Esophagus muscularis mucosa (tissue), 4 donors: ENCODE results near the gene NUDT3. TPM values are rescaled to one million over a fixed set of nuclear protein-coding genes. Genes with fewer than 3 reads are reported as not detected.

Experiments
- DNase-seq: peaks from one replicate; pipeline ENCODE4 v3.0.0-alpha.2; 2017; ENCODE audit errors: extremely low spot score
- H3K27ac ChIP-seq, 4 donors: fragments of 200-600 bp; sonication (generic); replicated peaks in 1 of 4; 1 replicate in 3 of 4; 2 replicates in 1 of 4; pipeline ENCODE4 v1.5.1; 2016 to 2019; ENCODE audit warnings: mild to moderate bottlenecking in 1 of 4
- H3K27me3 ChIP-seq, 4 donors: fragments of 200-600 bp; sonication (generic); one replicate each; pipeline versions ENCODE4 v1.5.1 to v1.6.0; 2016 to 2019
- H3K36me3 ChIP-seq, 4 donors: fragments of 200-600 bp; sonication (generic); one replicate each; pipeline ENCODE4 v1.5.1; 2016 to 2019
- H3K4me1 ChIP-seq, 4 donors: fragments of 200-600 bp; sonication (generic); one replicate each; pipeline ENCODE4 v1.5.1; 2016 to 2019
- H3K4me3 ChIP-seq, 4 donors: fragments of 200-600 bp; sonication (generic); 1 replicate in 2 of 4; 2 replicates in 2 of 4; pipeline ENCODE4 v1.5.1; 2016 to 2019; ENCODE audit warnings: mild to moderate bottlenecking in 4 of 4, moderate library complexity in 1 of 4
- H3K9me3 ChIP-seq, 4 donors: fragments of 200-600 bp; sonication (generic); 1 replicate in 3 of 4; 2 replicates in 1 of 4; pipeline ENCODE4 v1.5.1; 2016 to 2019
- CTCF ChIP-seq, 3 experiments: fragments of 200-600 bp in 2 of 3; fragments of 450-650 bp in 1 of 3; sonication (generic) in 2 of 3; IDR thresholded peaks; one replicate each; pipeline ENCODE4 v1.5.1; 2017 to 2019; ENCODE audit warnings: antibody characterized with exemption in 3 of 3, mild to moderate bottlenecking in 2 of 3, moderate library complexity in 1 of 3
- EP300 ChIP-seq: sonication (generic); formaldehyde crosslinking; IDR thresholded peaks from one replicate; pipeline ENCODE4 v1.6.1; 2017; ENCODE audit warnings: antibody characterized with exemption
- POLR2A ChIP-seq: fragments of 450-650 bp; IDR thresholded peaks from one replicate; pipeline ENCODE4 v1.6.1; 2017; ENCODE audit warnings: antibody characterized with exemption, moderate library complexity, mild to moderate bottlenecking, low read depth
- POLR2AphosphoS5 ChIP-seq, 2 donors: sonication (generic); formaldehyde crosslinking; IDR thresholded peaks; one replicate each; pipeline ENCODE4 v1.6.1; 2017; ENCODE audit warnings: antibody characterized with exemption in 2 of 2
- WGBS: methylation state at CpG from one replicate; pipeline ENCODE4 v1.1.5; 2018; 5-methylcytosine and 5-hydroxymethylcytosine counted together
- intact Hi-C: fragments of 100-400 bp; cut with DNase I; formaldehyde crosslinking; loops from one replicate; pipeline ENCODE4 v1.15.1; 2023
- total RNA-seq, 4 donors: library from RNA; depleted of rRNA; stranded (reverse); fragments of >200 nt; gene quantifications; one replicate each; pipeline versions ENCODE4 v1.1.0 to v1.2.1, GENCODE V29; 2016

Gene NUDT3
- total RNA-seq, 4 donors from 2014 or later, result 37.1 to 57.2 (median 47.4) TPM

DNA sequence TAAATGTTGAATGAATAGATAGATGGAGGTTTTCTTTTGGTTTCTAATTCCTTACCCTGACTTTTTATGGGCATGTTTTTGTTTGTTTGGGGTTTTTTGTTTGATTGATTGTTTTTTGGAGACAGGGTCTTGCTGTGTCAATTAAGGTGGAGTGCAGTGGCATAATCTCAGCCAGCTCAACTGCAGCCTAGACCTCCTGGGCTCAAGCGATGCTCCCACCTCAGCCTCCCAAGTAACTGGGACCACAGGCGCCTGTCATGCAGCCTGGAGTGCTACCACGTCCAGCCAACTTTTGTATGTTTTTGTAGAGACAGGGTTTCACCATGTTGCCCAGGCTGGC lies 1.5 kb upstream of the NUDT3 start:
- intact Hi-C loops, result loop anchor here (2.0 to 5.0 kb wide), 2 partner anchors 145 to 197 kb away; partner anchors contain the start of gene SMIM29

DNA sequence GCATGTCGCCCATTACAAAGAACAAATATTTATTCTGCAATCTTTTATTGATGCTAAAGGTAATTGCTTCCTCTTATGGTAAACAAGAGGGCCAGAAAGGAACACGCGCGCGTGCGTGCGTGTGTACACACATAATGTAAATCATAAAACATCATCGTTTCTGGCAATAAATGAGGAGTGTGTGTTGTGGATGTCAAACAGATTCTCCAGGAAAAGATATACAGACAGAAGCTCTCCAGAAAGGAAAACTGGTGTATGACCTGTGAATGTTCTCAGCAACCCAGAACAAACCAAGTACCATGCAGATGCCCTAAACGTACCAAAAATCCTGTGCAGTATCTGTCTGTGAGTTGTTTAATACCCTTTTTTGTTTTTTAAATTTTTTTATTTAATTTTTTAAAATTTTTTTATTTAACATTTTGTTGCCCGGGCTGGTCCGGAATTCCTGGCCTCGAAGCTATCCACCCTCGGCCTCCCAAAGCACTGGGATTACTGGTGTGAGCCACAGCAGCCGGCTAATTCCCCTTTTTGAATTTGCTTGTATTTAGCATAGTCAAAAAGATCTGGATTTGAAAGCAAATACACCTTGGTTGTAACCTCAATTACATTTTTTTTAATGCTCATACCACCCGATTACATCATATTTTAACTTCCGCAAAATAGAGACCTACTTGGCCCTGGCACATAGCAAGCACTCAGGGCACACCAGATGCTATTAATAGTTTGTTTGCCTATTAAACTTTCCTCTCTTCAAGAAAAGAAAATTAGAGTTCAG lies 909 bp upstream of the NUDT3 start:
- DNase-seq, result no peak

More for the DNA sequence above, 1.5 kb upstream of the NUDT3 start:
- Histone ChIP-seq H3K4me3 (no peak overlapping the region), H3K27me3 (no peaks in the 10 kb centered on the region), H3K36me3 (no peaks in the 10 kb centered on the region), H3K4me1 (peaks cover 32 to 44% (median 38%) of the 10 kb centered on the region in 4 donors), H3K27ac (peak overlapping the region; percentile 92 to 98 (median 96)), H3K9me3 (peaks cover 0 to 4% (median 2%) of the 10 kb centered on the region in 4 donors)
- no peak for DNase-seq
- WGBS, result 81% methylated on average over 3 of the region's 3 CpGs
- no peak for TF ChIP-seq POLR2AphosphoS5 (IDR thresholded peaks at IDR 0.05)
- TF ChIP-seq POLR2A, result no peak
- no peak for TF ChIP-seq CTCF (IDR thresholded peaks at IDR 0.05)
- no peak for TF ChIP-seq EP300

GRCh38 chr6:34391786-34392496 lies 528 bp downstream of the NUDT3 start:
- H3K36me3 ChIP-seq, result no peaks in the 10 kb centered on the region
- H3K27ac ChIP-seq, result peak overlapping the region; percentile 92 to 98 (median 96)
- DNase-seq, result peak; percentile 91
- H3K4me3 ChIP-seq, result peak overlapping the region; percentile 78 to 97 (median 93)
- intact Hi-C loops, result loop anchor here (2.0 to 5.0 kb wide), 2 partner anchors 143 to 195 kb away; partner anchors contain the start of gene SMIM29
- H3K4me1 ChIP-seq, result peaks cover 46 to 57% (median 51%) of the 10 kb centered on the region in 4 donors
- H3K9me3 ChIP-seq, result peaks cover 0 to 4% (median 2%) of the 10 kb centered on the region in 4 donors
- TF ChIP-seq POLR2AphosphoS5 (IDR thresholded peaks at IDR 0.05), result no peak
- TF ChIP-seq CTCF (IDR thresholded peaks at IDR 0.05), result no peak
- no peak for TF ChIP-seq EP300
- no peak for TF ChIP-seq POLR2A
- WGBS, result 1% methylated on average over 9 of the region's 78 CpGs
- H3K27me3 ChIP-seq, result no peaks in the 10 kb centered on the region

More for the DNA sequence above, 909 bp upstream of the NUDT3 start:
- Histone ChIP-seq H3K36me3 (no peaks in the 10 kb centered on the region), H3K27me3 (no peaks in the 10 kb centered on the region), H3K4me1 (peaks cover 35 to 50% (median 43%) of the 10 kb centered on the region in 4 donors), H3K9me3 (peaks cover 0 to 4% (median 2%) of the 10 kb centered on the region in 4 donors), H3K27ac (peak overlapping the region; percentile 92 to 98 (median 96)), H3K4me3 (peak overlapping the region; percentile 78 to 97 (median 93))
- 40% methylated on average over 16 of the region's 16 CpGs for WGBS
- intact Hi-C loops, result loop anchor here (2.0 to 5.0 kb wide), 2 partner anchors 145 to 196 kb away; partner anchors contain the start of gene SMIM29
- TF ChIP-seq CTCF (IDR thresholded peaks at IDR 0.05), result no peak
- no peak for TF ChIP-seq EP300
- TF ChIP-seq POLR2A, result no peak
- TF ChIP-seq POLR2AphosphoS5 (IDR thresholded peaks at IDR 0.05), result no peak

DNA sequence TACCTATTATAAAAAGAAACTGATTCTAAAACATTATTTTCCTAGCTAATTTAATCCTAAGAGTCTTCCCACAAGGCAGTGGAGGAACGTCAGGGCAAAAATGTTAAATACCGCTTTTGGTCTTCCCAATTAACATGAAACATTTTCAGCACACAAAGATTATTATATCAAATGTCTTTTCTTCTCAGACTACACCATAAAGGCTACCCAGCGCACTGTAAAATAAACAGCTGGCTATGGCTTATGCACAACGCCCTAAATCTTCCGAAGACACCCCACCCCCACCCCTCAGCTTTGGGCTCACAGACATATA lies 1.0 kb downstream of the NUDT3 start:
- TF ChIP-seq CTCF (IDR thresholded peaks at IDR 0.05), result no peak
- no peak for TF ChIP-seq POLR2A
- TF ChIP-seq POLR2AphosphoS5 (IDR thresholded peaks at IDR 0.05), result no peak
- no peak for TF ChIP-seq EP300
- 0% methylated on average over 5 of the region's 5 CpGs for WGBS
- DNase-seq, result no peak
- H3K36me3 ChIP-seq, result no peaks in the 10 kb centered on the region
- H3K4me3 ChIP-seq, result peak overlapping the region; percentile 78 to 97 (median 93)
- H3K9me3 ChIP-seq, result peaks cover 0 to 2% (median under 1%) of the 10 kb centered on the region in 4 donors
- no peaks in the 10 kb centered on the region for H3K27me3 ChIP-seq
- intact Hi-C loops, result loop anchor here (5.0 kb wide), 1 partner anchor 194 kb away; no protein-coding TSS in a partner anchor
- peaks cover 48 to 63% (median 55%) of the 10 kb centered on the region in 4 donors for H3K4me1 ChIP-seq
- H3K27ac ChIP-seq, result peak overlapping the region; percentile 92 to 98 (median 96)
